NCI-H460 (cell line): Measurements from ENCODE around the gene ABHD14A. TPM values are rescaled to one million over a fixed set of nuclear protein-coding genes. Genes with fewer than 3 reads are reported as not detected.

Source experiments
- small RNA-seq, 2 experiments: library from RNA; depleted of rRNA; stranded (forward); fragments of <200 nt; gene quantifications; one replicate each; pipeline ENCODE3, GENCODE V24; 2014
- total RNA-seq: library from RNA; depleted of rRNA; stranded (reverse); fragments of >200 nt; shearing (Covaris generic); gene quantifications from 2 replicates; pipeline ENCODE4 v1.2.3, GENCODE V29; 2014; rRNA removed

The ABHD14A gene
- total RNA-seq, 1 experiment from 2014 or later: 5.4 TPM

Small RNA genes within 50 kb of the gene (small RNA-seq; reads per million reads assigned to genes)
- gene AC115284.1: 0 reads per million in 2 experiments

Other genes with a start within 250 kb of the ABHD14A start
- gene IQCF6, start 195.8 kb upstream of the ABHD14A start, total RNA-seq: not detected in 2 replicates
- not detected in 2 replicates for gene IQCF2, start 113.4 kb upstream of the ABHD14A start, total RNA-seq
- gene IQCF5, start 99.5 kb upstream of the ABHD14A start, total RNA-seq: not detected in 2 replicates
- not detected in 2 replicates for gene IQCF1, start 71.7 kb upstream of the ABHD14A start, total RNA-seq
- 29.7 and 32.2 TPM in 2 replicates for gene RRP9, start 33.2 kb upstream of the ABHD14A start, total RNA-seq
- 13.1 and 15.5 TPM in 2 replicates for gene PARP3, start 32.7 kb upstream of the ABHD14A start, total RNA-seq
- not detected in 2 replicates for gene GPR62, start 19.7 kb upstream of the ABHD14A start, total RNA-seq
- gene PCBP4, start 7.6 kb upstream of the ABHD14A start, total RNA-seq: 7.5 and 10.9 TPM in 2 replicates
- gene ABHD14B, start 1.0 kb upstream of the ABHD14A start, total RNA-seq: 52.2 and 58.3 TPM in 2 replicates
- 38.8 and 50.5 TPM in 2 replicates for gene ACY1, start 8.5 kb downstream of the ABHD14A start, total RNA-seq
- 1,557 and 1,701 TPM in 2 replicates for gene RPL29, start 20.8 kb downstream of the ABHD14A start, total RNA-seq
- 10.9 and 11.3 TPM in 2 replicates for gene DUSP7, start 81.5 kb downstream of the ABHD14A start, total RNA-seq
- gene POC1A, start 179.4 kb downstream of the ABHD14A start, total RNA-seq: 10.7 and 11.0 TPM in 2 replicates
- 54.6 and 56.3 TPM in 2 replicates for gene ALAS1, start 223.1 kb downstream of the ABHD14A start, total RNA-seq